ENCODE data around the gene WASHC1.
A peak's percentile ranks its signal among the peaks of the same experiment; 100 is the strongest.
"Not testable (repeated sequence)": the region's sequence is repeated elsewhere in the genome, so short reads cannot be mapped to it uniquely, and the experiment has no call there.

Gene WASHC1

DNA sequence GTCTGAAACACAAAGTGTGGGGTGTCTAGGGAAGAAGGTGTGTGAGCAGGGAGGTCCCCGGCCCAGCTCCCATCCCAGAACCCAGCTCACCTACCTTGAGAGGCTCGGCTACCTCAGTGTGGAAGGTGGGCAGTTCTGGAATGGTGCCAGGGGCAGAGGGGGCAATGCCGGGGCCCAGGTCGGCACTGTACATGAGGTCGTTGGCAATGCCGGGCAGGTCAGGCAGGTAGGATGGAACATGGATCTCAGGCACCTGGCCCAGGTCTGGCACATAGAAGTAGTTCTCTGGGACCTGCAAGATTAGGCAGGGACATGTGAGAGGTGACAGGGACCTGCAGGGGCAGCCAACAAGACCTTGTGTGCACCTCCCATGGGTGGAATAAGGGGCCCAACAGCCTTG, 12.4 kb downstream of the WASHC1 start:
- not testable (repeated sequence) for DNase-seq (ENCODE audit: low read depth); H3K4me3 ChIP-seq (ENCODE audit: low read length)

GRCh38 chr9:14129-14809, 15.0 kb downstream of the WASHC1 start:
- not testable (repeated sequence) for H3K4me3 ChIP-seq (ENCODE audit: low read length); DNase-seq (ENCODE audit: low read depth)

DNA sequence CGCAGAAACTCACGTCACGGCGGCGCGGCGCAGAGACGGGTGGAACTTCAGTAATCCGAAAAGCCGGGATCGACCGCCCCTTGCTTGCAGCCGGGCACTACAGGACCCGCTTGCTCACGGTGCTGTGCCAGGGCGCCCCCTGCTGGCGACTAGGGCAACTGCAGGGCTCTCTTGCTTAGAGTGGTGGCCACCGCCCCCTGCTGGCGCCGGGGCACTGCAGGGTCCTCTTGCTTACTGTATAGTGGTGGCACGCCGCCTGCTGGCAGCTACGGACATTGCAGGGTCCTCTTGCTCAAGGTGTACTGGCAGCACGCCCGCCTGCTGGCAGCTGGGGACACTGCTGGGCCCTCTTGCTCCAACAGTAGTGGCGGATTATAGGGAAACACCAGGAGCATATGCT, 18.1 kb downstream of the WASHC1 start:
- H3K4me3 ChIP-seq (ENCODE audit: low read length); DNase-seq (ENCODE audit: low read depth): not testable (repeated sequence)

DNA sequence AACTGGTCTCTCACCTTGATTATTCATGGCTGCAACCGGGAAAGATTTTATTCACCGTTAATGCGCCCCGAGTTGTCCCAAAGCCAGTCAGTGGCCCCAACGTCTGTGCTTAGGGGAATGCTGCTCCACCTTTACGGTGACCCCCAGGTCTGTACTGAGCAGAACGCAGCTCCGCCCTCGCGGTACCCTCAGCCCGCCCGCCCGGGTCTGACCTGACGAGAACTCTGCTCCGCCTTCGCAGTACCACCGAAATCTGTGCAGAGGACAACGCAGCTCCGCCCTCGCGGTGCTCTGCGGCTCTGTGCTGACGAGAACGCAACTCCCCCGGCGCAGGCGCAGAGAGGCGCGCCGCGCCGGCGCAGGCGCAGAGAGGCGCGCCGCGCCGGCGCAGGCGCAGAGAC, 18.6 kb downstream of the WASHC1 start:
- DNase-seq (ENCODE audit: low read depth) = peak; percentile 59
- peak overlapping the region; percentile 45 for H3K4me3 ChIP-seq (ENCODE audit: low read length)

GRCh38 chr9:10207-10606, 19.0 kb downstream of the WASHC1 start:
- peak overlapping the region; percentile 45; the same call in 1 of the 2 replicates for H3K4me3 ChIP-seq (ENCODE audit: low read length)
- peak; percentile 3 for DNase-seq (ENCODE audit: low read depth)

Data from AG10803 (cell line).